K562 (cell line): ENCODE results near the gene R3HDM2. TPM values are rescaled to one million over a fixed set of nuclear protein-coding genes. Genes with fewer than 3 reads are reported as not detected.

Source experiments
- ATAC-seq: fragments of 200-7000 bp; cut with Tn5 transposase; 3 replicates; pipeline ENCODE4 v1.9.1; 2020; ENCODE audit warnings: moderate library complexity
- BruUV-seq: library from RNA; stranded (reverse); fragments of 400-500 nt; replicated peaks from 2 replicates; lab custom pipeline; 2021; lab: Mats Ljungman, UMichigan
- CTCF ChIA-PET: fragments of 300-600 bp; formaldehyde crosslinking; extraction: SDS; loops from one replicate; lab custom pipeline; 2021; ENCODE audit warnings: low intra/inter-chr PET ratio; lab: Yijun Ruan, JAX
- POLR2A ChIA-PET: fragments of 300-600, 350-650 bp; sonication (Branson Sonifier 250); formaldehyde crosslinking; extraction: SDS; loops from one replicate; lab custom pipeline; 2021; ENCODE audit warnings: antibody characterized with exemption, inconsistent platforms; lab: Yijun Ruan, JAX
- DNase-seq, 4 experiments: peaks; one replicate each; pipeline versions ENCODE4 v3.0.0 to v3.0.0-alpha.2; 2011 to 2018; ENCODE audit warnings: low spot score in 3 of 4, mixed read lengths in 3 of 4; ENCODE audit errors: extremely low read depth in 1 of 4
- FAIRE-seq: peaks from 2 replicates; lab custom pipeline; 2011; peaks lifted over from hg19 to GRCh38; lab: Jason Lieb, UNC
- H2AFZ ChIP-seq: 2 replicates; pipeline ENCODE4 v1.6.0; 2011; ENCODE audit warnings: low read depth, low read length, control low read depth, inconsistent platforms
- H3K27ac ChIP-seq: fragments of 200-600 bp; 3 replicates; pipeline ENCODE4 v1.8.0; 2011; ENCODE audit warnings: low read depth, mild to moderate bottlenecking, control low read depth, inconsistent platforms, low read length, moderate library complexity, mixed read lengths; ENCODE audit errors: extremely low read depth
- H3K27me3 ChIP-seq, 2 experiments: fragments of 300-600 bp in 1 of 2; 2 replicates in 1 of 2; 3 replicates in 1 of 2; pipeline versions ENCODE4 v1.6.0 to v1.8.0; 2011; ENCODE audit warnings: inconsistent platforms in 2 of 2, low read length in 2 of 2, mild to moderate bottlenecking in 1 of 2, mixed read lengths in 1 of 2, moderate library complexity in 1 of 2; ENCODE audit not compliant: control insufficient read depth in 2 of 2, insufficient read depth in 2 of 2
- H3K36me3 ChIP-seq: fragments of 300-600 bp; 3 replicates; pipeline ENCODE4 v1.8.0; 2011; ENCODE audit warnings: mild to moderate bottlenecking, low read length, inconsistent platforms; ENCODE audit not compliant: control insufficient read depth, insufficient read depth
- H3K4me1 ChIP-seq, 2 experiments: fragments of 200-600 bp in 1 of 2; replicated peaks in 1 of 2; 2 replicates in 1 of 2; 3 replicates in 1 of 2; pipeline versions ENCODE4 v1.5.1 to v1.8.0; 2011; ENCODE audit warnings: inconsistent platforms in 2 of 2, low read length in 2 of 2, mild to moderate bottlenecking in 1 of 2, mixed read lengths in 1 of 2, moderate library complexity in 1 of 2; ENCODE audit not compliant: control insufficient read depth in 2 of 2, insufficient read depth in 2 of 2
- H3K4me2 ChIP-seq: 2 replicates; pipeline ENCODE4 v1.6.1; 2011; ENCODE audit warnings: low read length, control low read depth, inconsistent platforms, mixed read lengths; ENCODE audit not compliant: insufficient read depth
- H3K4me3 ChIP-seq: fragments of 200-600 bp; sonication (generic), shearing (Covaris generic); 2 replicates; pipeline ENCODE4 v1.5.1; 2016; ENCODE audit warnings: control low read depth, inconsistent platforms
- H3K79me2 ChIP-seq: fragments of 200-600 bp; 3 replicates; pipeline ENCODE4 v1.8.0; 2011; ENCODE audit warnings: low read length, inconsistent platforms; ENCODE audit not compliant: control insufficient read depth, insufficient read depth
- H3K9ac ChIP-seq, 2 experiments: 2 replicates each; pipeline versions ENCODE4 v1.6.0 to v1.6.1; 2011; ENCODE audit warnings: low read depth in 2 of 2, low read length in 2 of 2, control low read depth in 1 of 2, inconsistent platforms in 1 of 2, mild to moderate bottlenecking in 1 of 2, mixed read lengths in 1 of 2; ENCODE audit not compliant: insufficient read depth in 1 of 2
- H3K9me1 ChIP-seq: one replicate; pipeline ENCODE4 v1.6.0; 2011; ENCODE audit warnings: inconsistent platforms, mild to moderate bottlenecking, low read length, moderate library complexity; ENCODE audit not compliant: control insufficient read depth, insufficient read depth
- H3K9me3 ChIP-seq: replicated peaks from 2 replicates; pipeline ENCODE4 v1.5.1; 2011; ENCODE audit warnings: low read depth, low read length, inconsistent platforms; ENCODE audit not compliant: control insufficient read depth, insufficient read depth
- H4K20me1 ChIP-seq: replicated peaks from 2 replicates; pipeline ENCODE4 v1.6.1; 2011; ENCODE audit warnings: low read length, inconsistent platforms, mixed read lengths; ENCODE audit not compliant: control insufficient read depth, insufficient read depth
- CREB3 ChIP-seq: fragments of 450-650 bp; conservative IDR thresholded peaks from 2 replicates; pipeline ENCODE4 v1.6.1; 2016; ENCODE audit warnings: missing genetic modification characterization, low read depth, mild to moderate bottlenecking, missing compliant biosample characterization, moderate library complexity
- DMBX1 ChIP-seq: fragments of 250-450 bp; sonication (Bioruptor Pico); IDR thresholded peaks from 2 replicates; pipeline ENCODE4 v1.8.0; 2022; ENCODE audit warnings: inconsistent platforms, mild to moderate bottlenecking, moderate library complexity, borderline replicate concordance
- EZH2 ChIP-seq: IDR thresholded peaks from 2 replicates; pipeline ENCODE4 v1.6.1; 2012; ENCODE audit warnings: low read depth, mild to moderate bottlenecking, inconsistent platforms, low read length, borderline replicate concordance
- FOXM1 ChIP-seq, 2 experiments: fragments of 450-650 bp in 1 of 2; sonication (generic) in 1 of 2; formaldehyde crosslinking in 1 of 2; IDR thresholded peaks; 2 replicates each; pipeline versions ENCODE4 v1.6.1 to v1.9.0; 2017 to 2022; ENCODE audit warnings: low read depth in 2 of 2, mild to moderate bottlenecking in 2 of 2, missing genetic modification reagents in 1 of 2, moderate library complexity in 1 of 2
- GTF2E2 ChIP-seq: fragments of 200-800 bp; sonication (Bioruptor generic); IDR thresholded peaks from 2 replicates; pipeline ENCODE4 v1.6.1; 2016; ENCODE audit warnings: missing genetic modification characterization, missing compliant biosample characterization
- HEY1 ChIP-seq: fragments of 250-450 bp; sonication (Bioruptor Pico); IDR thresholded peaks from 2 replicates; pipeline ENCODE4 v1.5.0; 2020; ENCODE audit warnings: mild to moderate bottlenecking, moderate library complexity, borderline replicate concordance
- HMG20A ChIP-seq: fragments of 450-650 bp; formaldehyde crosslinking; conservative IDR thresholded peaks from 2 replicates; pipeline ENCODE4 v1.4.0; 2020; ENCODE audit warnings: mild to moderate bottlenecking, mixed read lengths
- ILF3 ChIP-seq: fragments of 450-650 bp; IDR thresholded peaks from 2 replicates; pipeline ENCODE4 v1.6.1; 2018; ENCODE audit warnings: antibody characterized with exemption, mild to moderate bottlenecking, moderate library complexity, borderline replicate concordance
- MNT ChIP-seq, 2 experiments: fragments of 450-650 bp; conservative IDR thresholded peaks; 2 replicates each; pipeline ENCODE4 v1.6.1; 2017; ENCODE audit warnings: mild to moderate bottlenecking in 2 of 2, moderate library complexity in 2 of 2
- POLR2G ChIP-seq: fragments of 200-400 bp; formaldehyde crosslinking; IDR thresholded peaks from 2 replicates; pipeline ENCODE4 v1.6.1; 2017; ENCODE audit warnings: low read depth, mild to moderate bottlenecking, antibody characterized with exemption, low read length, moderate library complexity
- SAFB ChIP-seq: fragments of 200-400 bp; formaldehyde crosslinking; IDR thresholded peaks from 2 replicates; pipeline ENCODE4 v1.6.1; 2017; ENCODE audit warnings: low read depth, low read length, borderline replicate concordance
- SIN3A ChIP-seq, 2 experiments: fragments of 150-350 bp in 1 of 2; IDR thresholded peaks; 2 replicates each; pipeline ENCODE4 v1.6.1; 2011 to 2016; ENCODE audit warnings: borderline replicate concordance in 2 of 2, low read depth in 2 of 2, low read length in 2 of 2, mild to moderate bottlenecking in 2 of 2, moderate library complexity in 2 of 2; ENCODE audit not compliant: control insufficient read depth in 1 of 2
- SMAD4 ChIP-seq: fragments of 250-450 bp; sonication (Bioruptor Pico); conservative IDR thresholded peaks from 2 replicates; pipeline ENCODE4 v1.8.0; 2021; ENCODE audit warnings: inconsistent platforms, mild to moderate bottlenecking, moderate library complexity
- SREBF2 ChIP-seq: sonication (generic); formaldehyde crosslinking; IDR thresholded peaks from 2 replicates; pipeline ENCODE4 v1.4.0; 2020; ENCODE audit warnings: mild to moderate bottlenecking, missing genetic modification reagents
- XRCC3 ChIP-seq: fragments of 450-650 bp; IDR thresholded peaks from 2 replicates; pipeline ENCODE4 v1.6.1; 2017; ENCODE audit warnings: mild to moderate bottlenecking, moderate library complexity
- ZBTB8A ChIP-seq: fragments of 450-650 bp; IDR thresholded peaks from 2 replicates; pipeline ENCODE4 v1.6.1; 2018; ENCODE audit warnings: mild to moderate bottlenecking, moderate library complexity; ENCODE audit not compliant: partially characterized antibody
- ZNF146 ChIP-seq: IDR thresholded peaks from one replicate; pipeline ENCODE4 v1.6.1; 2018; ENCODE audit warnings: missing compliant biosample characterization; ENCODE audit not compliant: unreplicated experiment
- ZNF778 ChIP-seq: fragments of 450-650 bp; formaldehyde crosslinking; IDR thresholded peaks from 2 replicates; pipeline ENCODE4 v1.4.0; 2020; ENCODE audit warnings: mild to moderate bottlenecking, moderate library complexity
- WGBS: fragments of 100-300 bp; shearing (Covaris generic); methylation state at CpG from one replicate; pipeline ENCODE4 v1.1.6; 2016; ENCODE audit warnings: low coverage, mixed read lengths; ENCODE audit not compliant: insufficient coverage; ENCODE audit errors: missing lambda C conversion rate; 5-methylcytosine and 5-hydroxymethylcytosine counted together
- in situ Hi-C: fragments of 300-500 bp; cut with MboI; formaldehyde crosslinking; loops from 4 replicates; pipeline ENCODE4 v1.15.0; 2018; ENCODE audit warnings: inconsistent platforms, mixed read lengths
- intact Hi-C: fragments of 100-400 bp; cut with micrococcal nuclease; formaldehyde crosslinking; loops from 2 replicates; pipeline ENCODE4 v1.14.2; 2022
- polyA plus RNA-seq, 8 experiments: library from polyadenylated mRNA; depleted of rRNA in 4 of 8; stranded (reverse) in 5 of 8; unstranded in 3 of 8; fragments of >200 nt; fragmentation: Nextera tagmentation in 2 of 8; fragmentation: Illumina TruSeq in 1 of 8; extraction: Ambion mirVana in 2 of 8; extraction: Trizol in 1 of 8; gene quantifications; 2 replicates each; pipeline versions ENCODE4 v1.2.1 to v1.2.3, GENCODE V29; 2011 to 2014; ENCODE audit warnings: inconsistent platforms in 1 of 8, missing spikeins in 1 of 8
- total RNA-seq, 7 experiments: library from RNA; depleted of rRNA in 6 of 7; stranded (reverse); fragments of >200 nt in 6 of 7; fragmentation: Illumina TruSeq in 2 of 7; extraction: Trizol in 2 of 7; gene quantifications; 2 replicates each; pipeline versions ENCODE4 v1.2.1 to v1.2.3, GENCODE V29; 2011 to 2021; ENCODE audit warnings: low replicate concordance in 1 of 7

Gene R3HDM2
- total and polyA plus RNA-seq, 9 of the 15 experiments (the other 6 are each of a cell fraction or from before 2014, with no cell fraction given) = 3.3 to 18.8 (median 9.0) TPM

GRCh38 chr12:57254506-57255280 lies 176.2 kb downstream of the R3HDM2 start (continued):
- TF ChIP-seq CREB3 (tag) = no peak
- TF ChIP-seq XRCC3 = no peak
- peak; percentile 32; the same call in 1 of the 2 replicates for TF ChIP-seq POLR2G
- no peak for TF ChIP-seq ZNF778 (CRISPR knock-in tag)
- TF ChIP-seq FOXM1 (IDR thresholded peaks at IDR 0.05; ENCODE audit: low read depth) = no peak
- TF ChIP-seq FOXM1 (CRISPR knock-in tag; IDR thresholded peaks at IDR 0.05; ENCODE audit: low read depth) = no peak
- no peak for TF ChIP-seq ZNF146 (CRISPR knock-in tag)
- TF ChIP-seq SMAD4 (CRISPR knock-in tag) = no peak
- TF ChIP-seq, all 486 proteins: peak for 2

- POLR2A ChIA-PET = interaction anchor here (0.6 to 1.7 kb wide), 2 partner anchors 18 to 64 kb away, joined by 3 to 4 read pairs; no protein-coding TSS in a partner anchor
- no peak for FAIRE-seq
- in situ Hi-C loops = no loop called here
- TF ChIP-seq SAFB = no peak
- TF ChIP-seq DMBX1 (CRISPR knock-in tag) = no peak
- no peak for TF ChIP-seq HMG20A
- TF ChIP-seq GTF2E2 (tag) = no peak
- no peak for TF ChIP-seq SMAD4 (CRISPR knock-in tag)
- TF ChIP-seq MNT (conservative IDR thresholded peaks at IDR 0.05) = no peak
- no peak for TF ChIP-seq SREBF2
- TF ChIP-seq HEY1 (CRISPR knock-in tag) = no peak
- TF ChIP-seq EZH2 = no peak
- TF ChIP-seq SIN3A (IDR thresholded peaks at IDR 0.05; ENCODE audit: borderline replicate concordance in 2 of 2, control insufficient read depth in 1 of 2, low read depth in 2 of 2, low read length in 2 of 2) = no peak
- no peak for TF ChIP-seq ZBTB8A
- no peak for TF ChIP-seq ILF3
Measured at GRCh38 chr12:57250956-57251355, 179.9 kb downstream of the R3HDM2 start, which contains the start of gene STAC3. Gene STAC3, minus strand, starts transcription at chr12:57251187. Its CDS starts 1,551 bp downstream, at chr12:57249636.

More at GRCh38 chr12:57250956-57251355, 179.9 kb downstream of the R3HDM2 start, which contains the start of gene STAC3:
- peaks cover 6 to 9% of the 10 kb centered on the region in 2 experiments; a peak in 4 of 5 replicates for H3K4me1 ChIP-seq
- no peak within 1 kb of the TSS for H3K4me2 ChIP-seq
- intact Hi-C loops = no loop called here
- no peak within 1 kb of the TSS for H3K9ac ChIP-seq
- CTCF ChIA-PET = no interaction called here
- no peaks in the 10 kb centered on the region; the same call in 1 of the 3 replicates for H3K36me3 ChIP-seq
- WGBS = 57% methylated on average over 7 of the region's 7 CpGs
- no peaks in the 10 kb centered on the region for H3K27me3 ChIP-seq
- H4K20me1 ChIP-seq = no peaks in the 10 kb centered on the region
- H3K9me3 ChIP-seq = no peaks in the 10 kb centered on the region
- DNase-seq = no peak
- no peak within 1 kb of the TSS for H3K27ac ChIP-seq
- BruUV-seq = no TSS peak
- no peak for ATAC-seq
- H2AFZ ChIP-seq = no peak within 1 kb of the TSS
- H3K4me3 ChIP-seq = no peak within 1 kb of the TSS
- no peaks in the 10 kb centered on the region for H3K9me1 ChIP-seq
- no peaks in the 10 kb centered on the region for H3K79me2 ChIP-seq
